Fibroblast of villous mesenchyme (primary cell): Measurements from ENCODE around the gene INPP4B. TPM values are rescaled to one million over a fixed set of nuclear protein-coding genes. Genes with fewer than 3 reads are reported as not detected.
A peak's percentile ranks its signal among the peaks of the same experiment; 100 is the strongest.

Source experiments
- DNase-seq: peaks from one replicate; pipeline ENCODE4 v3.0.0-alpha.2; 2010; ENCODE audit warnings: low read depth
- H3K4me3 ChIP-seq: 2 replicates; pipeline ENCODE4 v1.5.1; 2011; ENCODE audit warnings: low read depth, mild to moderate bottlenecking, low read length
- total RNA-seq: library from RNA; depleted of rRNA; stranded (reverse); fragments of >200 nt; gene quantifications from 2 replicates; pipeline ENCODE4 v1.2.3, GENCODE V29; 2012
- TF ChIP-seq, protein P1 (sequence below): IDR thresholded peaks from 2 replicates; pipeline ENCODE4 v1.5.1; 2012; ENCODE audit warnings: low read depth, mild to moderate bottlenecking, low read length; ENCODE audit not compliant: insufficient read depth

INPP4B gene
- total RNA-seq, 1 donor, result 64.3 TPM

- peak; percentile 72 for DNase-seq
- TF ChIP-seq, protein P1, sequence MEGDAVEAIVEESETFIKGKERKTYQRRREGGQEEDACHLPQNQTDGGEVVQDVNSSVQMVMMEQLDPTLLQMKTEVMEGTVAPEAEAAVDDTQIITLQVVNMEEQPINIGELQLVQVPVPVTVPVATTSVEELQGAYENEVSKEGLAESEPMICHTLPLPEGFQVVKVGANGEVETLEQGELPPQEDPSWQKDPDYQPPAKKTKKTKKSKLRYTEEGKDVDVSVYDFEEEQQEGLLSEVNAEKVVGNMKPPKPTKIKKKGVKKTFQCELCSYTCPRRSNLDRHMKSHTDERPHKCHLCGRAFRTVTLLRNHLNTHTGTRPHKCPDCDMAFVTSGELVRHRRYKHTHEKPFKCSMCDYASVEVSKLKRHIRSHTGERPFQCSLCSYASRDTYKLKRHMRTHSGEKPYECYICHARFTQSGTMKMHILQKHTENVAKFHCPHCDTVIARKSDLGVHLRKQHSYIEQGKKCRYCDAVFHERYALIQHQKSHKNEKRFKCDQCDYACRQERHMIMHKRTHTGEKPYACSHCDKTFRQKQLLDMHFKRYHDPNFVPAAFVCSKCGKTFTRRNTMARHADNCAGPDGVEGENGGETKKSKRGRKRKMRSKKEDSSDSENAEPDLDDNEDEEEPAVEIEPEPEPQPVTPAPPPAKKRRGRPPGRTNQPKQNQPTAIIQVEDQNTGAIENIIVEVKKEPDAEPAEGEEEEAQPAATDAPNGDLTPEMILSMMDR, result no peak
- H3K4me3 ChIP-seq, result no peak overlapping the region
Observed at GRCh38 chr4:142248946-142249345, 597.2 kb downstream of the INPP4B start.

DNA sequence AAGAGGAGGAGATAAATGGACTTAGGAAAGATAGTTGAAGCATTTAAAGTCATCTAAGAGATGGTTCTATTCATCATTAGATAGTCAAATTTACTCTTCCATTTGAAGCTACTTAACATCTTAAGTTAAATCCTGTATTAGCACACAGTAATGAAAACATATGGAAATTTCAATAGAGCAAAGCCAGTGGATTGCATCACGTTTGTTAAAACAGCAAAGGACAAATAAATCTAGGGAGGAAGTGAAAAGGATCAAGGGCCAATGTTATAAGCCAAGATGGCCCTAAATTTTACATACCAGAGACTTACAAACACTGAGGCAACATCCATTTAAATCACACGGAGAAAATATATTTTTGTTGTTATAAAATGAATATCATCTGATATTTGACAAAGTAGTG lies 602.8 kb downstream of the INPP4B start:
- peak; percentile 22 for DNase-seq
- TF ChIP-seq, protein P1, result no peak
- H3K4me3 ChIP-seq, result no peak overlapping the region

DNA sequence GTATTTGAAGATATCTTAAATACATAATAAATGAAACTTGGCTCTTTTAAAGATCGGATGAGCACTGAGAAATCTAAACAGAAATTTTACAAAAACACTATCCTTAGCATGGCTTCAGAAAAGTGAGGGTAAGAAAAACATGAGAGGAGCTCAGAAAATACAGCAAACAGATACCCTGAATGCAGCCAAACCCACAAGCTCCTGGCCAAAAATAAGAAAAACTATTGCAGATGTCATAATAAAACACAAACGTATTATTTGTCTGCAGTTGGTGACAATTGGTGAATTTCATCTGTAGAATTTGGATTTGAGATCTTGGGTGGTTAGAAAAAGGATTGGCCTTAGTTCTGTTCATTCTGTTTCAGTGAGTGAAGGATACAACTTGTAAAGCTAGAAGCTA lies 603.9 kb downstream of the INPP4B start:
- no peak overlapping the region for H3K4me3 ChIP-seq
- DNase-seq, result no peak
- TF ChIP-seq, protein P1, result no peak

- DNase-seq, result no peak
- TF ChIP-seq, protein P1, result no peak
- no peak overlapping the region for H3K4me3 ChIP-seq
Observed at GRCh38 chr4:142238589-142238988, 607.5 kb downstream of the INPP4B start.

GRCh38 chr4:142236268-142236667 lies 609.8 kb downstream of the INPP4B start:
- no peak for DNase-seq
- TF ChIP-seq, protein P1, result no peak
- H3K4me3 ChIP-seq, result no peak overlapping the region

GRCh38 chr4:142231787-142232186 lies 614.3 kb downstream of the INPP4B start:
- no peak overlapping the region for H3K4me3 ChIP-seq
- DNase-seq, result no peak
- TF ChIP-seq, protein P1, result no peak

GRCh38 chr4:142230991-142231390 lies 615.1 kb downstream of the INPP4B start:
- TF ChIP-seq, protein P1, result no peak
- no peak for DNase-seq
- no peak overlapping the region for H3K4me3 ChIP-seq
